ENCODE measurements around the gene NSMCE3. TPM values are rescaled to one million over a fixed set of nuclear protein-coding genes. Genes with fewer than 3 reads are reported as not detected.
A peak's percentile ranks its signal among the peaks of the same experiment; 100 is the strongest.

The NSMCE3 gene
- polyA plus RNA-seq, 4 donors = 2.2 to 5.0 (median 3.9) TPM

- H3K36me3 ChIP-seq (ENCODE audit: control insufficient read depth in 3 of 3, insufficient read depth in 2 of 3, low read depth in 1 of 3, low read length in 3 of 3) = no peaks in the 10 kb centered on the region
- WGBS, 3 donors = 61 to 80% (median 67%) methylated on average over 3 of the region's 3 CpGs
- peaks cover 0 to 4% (median 2%) of the 10 kb centered on the region in 3 donors for H3K27me3 ChIP-seq (ENCODE audit: control insufficient read depth in 3 of 3, insufficient read depth in 3 of 3, low read length in 3 of 3)
- no peaks in the 10 kb centered on the region for H3K9me3 ChIP-seq (ENCODE audit: control insufficient read depth in 2 of 2, insufficient read depth in 1 of 2, low read depth in 1 of 2, low read length in 1 of 2)
- DNase-seq = no peak
- H3K27ac ChIP-seq (ENCODE audit: low read depth in 1 of 3, low read length in 2 of 3) = no peak overlapping the region
- H3K4me1 ChIP-seq (ENCODE audit: control insufficient read depth in 3 of 3, insufficient read depth in 2 of 3, low read depth in 1 of 3, low read length in 2 of 3) = no peaks in the 10 kb centered on the region
- FAIRE-seq = no peak
- no peak overlapping the region for H3K4me3 ChIP-seq (ENCODE audit: low read depth in 1 of 3, low read length in 3 of 3)
These were observed 8.9 kb upstream of the NSMCE3 start for GRCh38 chr15:29278436-29279105.

GRCh38 chr15:29276366-29276765 lies 6.7 kb upstream of the NSMCE3 start:
- 85 to 92% (median 85%) methylated on average over 2 of the region's 2 CpGs for WGBS, 3 donors
- no peak overlapping the region for H3K4me3 ChIP-seq (ENCODE audit: low read depth in 1 of 3, low read length in 3 of 3)
- FAIRE-seq = no peak
- no peaks in the 10 kb centered on the region for H3K4me1 ChIP-seq (ENCODE audit: control insufficient read depth in 3 of 3, insufficient read depth in 2 of 3, low read depth in 1 of 3, low read length in 2 of 3)
- no peak for DNase-seq
- H3K27ac ChIP-seq (ENCODE audit: low read depth in 1 of 3, low read length in 2 of 3) = no peak overlapping the region
- no peaks in the 10 kb centered on the region for H3K36me3 ChIP-seq (ENCODE audit: control insufficient read depth in 3 of 3, insufficient read depth in 2 of 3, low read depth in 1 of 3, low read length in 3 of 3)
- H3K27me3 ChIP-seq (ENCODE audit: control insufficient read depth in 3 of 3, insufficient read depth in 3 of 3, low read length in 3 of 3) = peaks cover 0 to 4% (median 2%) of the 10 kb centered on the region in 3 donors
- no peaks in the 10 kb centered on the region for H3K9me3 ChIP-seq (ENCODE audit: control insufficient read depth in 2 of 2, insufficient read depth in 1 of 2, low read depth in 1 of 2, low read length in 1 of 2)

GRCh38 chr15:29275855-29276254 lies 6.2 kb upstream of the NSMCE3 start:
- H3K4me1 ChIP-seq (ENCODE audit: control insufficient read depth in 3 of 3, insufficient read depth in 2 of 3, low read depth in 1 of 3, low read length in 2 of 3) = no peaks in the 10 kb centered on the region
- no peak for FAIRE-seq
- peak in 1 of 2 donors; percentile 5 for DNase-seq
- H3K4me3 ChIP-seq (ENCODE audit: low read depth in 1 of 3, low read length in 3 of 3) = no peak overlapping the region
- no peaks in the 10 kb centered on the region for H3K36me3 ChIP-seq (ENCODE audit: control insufficient read depth in 3 of 3, insufficient read depth in 2 of 3, low read depth in 1 of 3, low read length in 3 of 3)
- H3K27me3 ChIP-seq (ENCODE audit: control insufficient read depth in 3 of 3, insufficient read depth in 3 of 3, low read length in 3 of 3) = peaks cover 0 to 4% (median 2%) of the 10 kb centered on the region in 3 donors
- no peak overlapping the region for H3K27ac ChIP-seq (ENCODE audit: low read depth in 1 of 3, low read length in 2 of 3)
- 86 to 95% (median 89%) methylated on average over 1 of the region's 1 CpG for WGBS, 3 donors
- no peaks in the 10 kb centered on the region for H3K9me3 ChIP-seq (ENCODE audit: control insufficient read depth in 2 of 2, insufficient read depth in 1 of 2, low read depth in 1 of 2, low read length in 1 of 2)

GRCh38 chr15:29274946-29275345 lies 5.3 kb upstream of the NSMCE3 start:
- 80 to 87% (median 82%) methylated on average over 3 of the region's 3 CpGs for WGBS, 3 donors
- H3K27me3 ChIP-seq (ENCODE audit: control insufficient read depth in 3 of 3, insufficient read depth in 3 of 3, low read length in 3 of 3) = peaks cover 0 to 4% (median 2%) of the 10 kb centered on the region in 3 donors
- no peak overlapping the region for H3K27ac ChIP-seq (ENCODE audit: low read depth in 1 of 3, low read length in 2 of 3)
- FAIRE-seq (no peak), DNase-seq (no peak)
- no peaks in the 10 kb centered on the region for H3K36me3 ChIP-seq (ENCODE audit: control insufficient read depth in 3 of 3, insufficient read depth in 2 of 3, low read depth in 1 of 3, low read length in 3 of 3)
- H3K4me3 ChIP-seq (ENCODE audit: low read depth in 1 of 3, low read length in 3 of 3) = no peak overlapping the region
- H3K9me3 ChIP-seq (ENCODE audit: control insufficient read depth in 2 of 2, insufficient read depth in 1 of 2, low read depth in 1 of 2, low read length in 1 of 2) = no peaks in the 10 kb centered on the region
- H3K4me1 ChIP-seq (ENCODE audit: control insufficient read depth in 3 of 3, insufficient read depth in 2 of 3, low read depth in 1 of 3, low read length in 2 of 3) = no peaks in the 10 kb centered on the region

- peaks cover 0 to 4% (median 2%) of the 10 kb centered on the region in 3 donors for H3K27me3 ChIP-seq (ENCODE audit: control insufficient read depth in 3 of 3, insufficient read depth in 3 of 3, low read length in 3 of 3)
- H3K27ac ChIP-seq (ENCODE audit: low read depth in 1 of 3, low read length in 2 of 3) = no peak overlapping the region
- FAIRE-seq = no peak
- H3K4me3 ChIP-seq (ENCODE audit: low read depth in 1 of 3, low read length in 3 of 3) = no peak overlapping the region
- WGBS, 3 donors = 91 to 95% (median 92%) methylated on average over 5 of the region's 5 CpGs
- no peaks in the 10 kb centered on the region for H3K36me3 ChIP-seq (ENCODE audit: control insufficient read depth in 3 of 3, insufficient read depth in 2 of 3, low read depth in 1 of 3, low read length in 3 of 3)
- no peaks in the 10 kb centered on the region for H3K9me3 ChIP-seq (ENCODE audit: control insufficient read depth in 2 of 2, insufficient read depth in 1 of 2, low read depth in 1 of 2, low read length in 1 of 2)
- peaks cover 0 to 4% (median 4%) of the 10 kb centered on the region in 3 donors for H3K4me1 ChIP-seq (ENCODE audit: control insufficient read depth in 3 of 3, insufficient read depth in 2 of 3, low read depth in 1 of 3, low read length in 2 of 3)
- DNase-seq = no peak
These were observed 2.6 kb upstream of the NSMCE3 start for GRCh38 chr15:29272219-29272618.

GRCh38 chr15:29270976-29271375 lies 1.4 kb upstream of the NSMCE3 start:
- no peaks in the 10 kb centered on the region for H3K9me3 ChIP-seq (ENCODE audit: control insufficient read depth in 2 of 2, insufficient read depth in 1 of 2, low read depth in 1 of 2, low read length in 1 of 2)
- no peak overlapping the region for H3K4me3 ChIP-seq (ENCODE audit: low read depth in 1 of 3, low read length in 3 of 3)
- DNase-seq (no peak), FAIRE-seq (no peak)
- no peaks in the 10 kb centered on the region for H3K36me3 ChIP-seq (ENCODE audit: control insufficient read depth in 3 of 3, insufficient read depth in 2 of 3, low read depth in 1 of 3, low read length in 3 of 3)
- H3K27ac ChIP-seq (ENCODE audit: low read depth in 1 of 3, low read length in 2 of 3) = no peak overlapping the region
- H3K27me3 ChIP-seq (ENCODE audit: control insufficient read depth in 3 of 3, insufficient read depth in 3 of 3, low read length in 3 of 3) = peaks cover 0 to 4% (median 2%) of the 10 kb centered on the region in 3 donors
- H3K4me1 ChIP-seq (ENCODE audit: control insufficient read depth in 3 of 3, insufficient read depth in 2 of 3, low read depth in 1 of 3, low read length in 2 of 3) = peaks cover 2 to 4% (median 4%) of the 10 kb centered on the region in 3 donors

- FAIRE-seq (no peak), DNase-seq (peak; percentile 15 to 31)
- no peaks in the 10 kb centered on the region for H3K9me3 ChIP-seq (ENCODE audit: control insufficient read depth in 2 of 2, insufficient read depth in 1 of 2, low read depth in 1 of 2, low read length in 1 of 2)
- H3K36me3 ChIP-seq (ENCODE audit: control insufficient read depth in 3 of 3, insufficient read depth in 2 of 3, low read depth in 1 of 3, low read length in 3 of 3) = no peaks in the 10 kb centered on the region
- peaks cover 2 to 4% (median 4%) of the 10 kb centered on the region in 3 donors for H3K4me1 ChIP-seq (ENCODE audit: control insufficient read depth in 3 of 3, insufficient read depth in 2 of 3, low read depth in 1 of 3, low read length in 2 of 3)
- peak overlapping the region; percentile 31 to 97 (median 76) for H3K4me3 ChIP-seq (ENCODE audit: low read depth in 1 of 3, low read length in 3 of 3)
- 0 to 3% (median 1%) methylated on average over 8 of the region's 8 CpGs for WGBS, 3 donors
- peaks cover 0 to 4% (median 0%) of the 10 kb centered on the region in 3 donors for H3K27me3 ChIP-seq (ENCODE audit: control insufficient read depth in 3 of 3, insufficient read depth in 3 of 3, low read length in 3 of 3)
- peak overlapping the region; percentile 88 to 96 (median 91) for H3K27ac ChIP-seq (ENCODE audit: low read depth in 1 of 3, low read length in 2 of 3)
These were observed 740 bp upstream of the NSMCE3 start for GRCh38 chr15:29270169-29270955.

GRCh38 chr15:29268706-29269484 lies 727 bp downstream of the NSMCE3 start:
- 3 to 6% (median 4%) methylated on average over 35 of the region's 35 CpGs for WGBS, 3 donors
- H3K27ac ChIP-seq (ENCODE audit: low read depth in 1 of 3, low read length in 2 of 3) = peak overlapping the region; percentile 88 to 96 (median 91)
- no peak for FAIRE-seq

More at GRCh38 chr15:29268706-29269484, 727 bp downstream of the NSMCE3 start:
- Histone ChIP-seq H3K4me3 (ENCODE audit: low read depth in 1 of 3, low read length in 3 of 3) (peak overlapping the region; percentile 76 to 97 (median 87)), H3K9me3 (ENCODE audit: control insufficient read depth in 2 of 2, insufficient read depth in 1 of 2, low read depth in 1 of 2, low read length in 1 of 2) (no peaks in the 10 kb centered on the region), H3K36me3 (ENCODE audit: control insufficient read depth in 3 of 3, insufficient read depth in 2 of 3, low read depth in 1 of 3, low read length in 3 of 3) (no peaks in the 10 kb centered on the region), H3K4me1 (ENCODE audit: control insufficient read depth in 3 of 3, insufficient read depth in 2 of 3, low read depth in 1 of 3, low read length in 2 of 3) (peaks cover 2 to 4% (median 4%) of the 10 kb centered on the region in 3 donors), H3K27me3 (ENCODE audit: control insufficient read depth in 3 of 3, insufficient read depth in 3 of 3, low read length in 3 of 3) (no peaks in the 10 kb centered on the region)
- DNase-seq = peak; percentile 49 to 82
